ENCODE data around the gene WNK1.

- TF ChIP-seq CTCF (IDR thresholded peaks at IDR 0.05) (no peak), RNF2 (IDR thresholded peaks at IDR 0.05; ENCODE audit: borderline replicate concordance, low read depth) (no peak), RARB (CRISPR knock-in tag; IDR thresholded peaks at IDR 0.05) (no peak), EP300 (IDR thresholded peaks at IDR 0.05) (no peak), HMGXB4 (CRISPR knock-in tag; IDR thresholded peaks at IDR 0.05; ENCODE audit: borderline replicate concordance) (no peak), POLR2AphosphoS2 (conservative IDR thresholded peaks at IDR 0.05; ENCODE audit: low read length) (no peak), CHD4 (IDR thresholded peaks at IDR 0.05; ENCODE audit: borderline replicate concordance) (no peak), PHF8 (IDR thresholded peaks at IDR 0.05; ENCODE audit: borderline replicate concordance, low read depth) (no peak), HOXA7 (CRISPR knock-in tag; IDR thresholded peaks at IDR 0.05) (no peak), PBX3 (IDR thresholded peaks at IDR 0.05) (no peak)
Observed at GRCh38 chr12:718756-719102, 33.6 kb upstream of the WNK1 start.

Measured in A549 (cell line).